HFF-Myc (cell line): ENCODE results near the gene MAP3K15.

Experiments used
- DNase-seq: peaks from one replicate; pipeline ENCODE4 v3.0.0-alpha.2; 2011; ENCODE audit warnings: low read depth; ENCODE audit errors: extremely low read depth
- H3K4me3 ChIP-seq: replicated peaks from 2 replicates; pipeline ENCODE4 v1.5.1; 2011; ENCODE audit warnings: low read depth, mild to moderate bottlenecking, control low read depth, low read length
- TF ChIP-seq, protein P1 (sequence below): IDR thresholded peaks from 2 replicates; pipeline ENCODE4 v1.5.1; 2012; ENCODE audit warnings: mild to moderate bottlenecking, low read depth, low read length, control low read depth; ENCODE audit errors: missing control alignments

Gene MAP3K15

DNA sequence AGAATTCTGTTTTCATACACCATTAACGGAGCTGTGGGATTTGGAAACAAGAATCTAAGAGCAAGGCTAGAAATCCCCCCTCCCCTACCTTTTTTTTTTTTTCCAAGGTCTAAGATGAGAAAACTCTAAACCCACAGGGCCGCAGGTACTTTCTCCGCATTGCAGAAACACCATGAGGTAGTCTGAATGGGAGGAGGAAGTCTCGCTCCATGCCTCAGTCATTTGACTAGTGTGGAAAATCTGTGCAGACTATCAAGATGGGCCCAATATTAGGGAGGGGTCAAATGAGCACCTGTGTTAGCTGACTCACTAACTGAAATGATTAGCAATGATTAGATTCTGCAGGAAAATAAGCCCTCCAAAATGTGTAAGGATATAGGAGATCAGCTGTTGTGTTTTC is 40.9 kb upstream of the MAP3K15 start:
- no peak overlapping the region for H3K4me3 ChIP-seq
- TF ChIP-seq, protein P1, sequence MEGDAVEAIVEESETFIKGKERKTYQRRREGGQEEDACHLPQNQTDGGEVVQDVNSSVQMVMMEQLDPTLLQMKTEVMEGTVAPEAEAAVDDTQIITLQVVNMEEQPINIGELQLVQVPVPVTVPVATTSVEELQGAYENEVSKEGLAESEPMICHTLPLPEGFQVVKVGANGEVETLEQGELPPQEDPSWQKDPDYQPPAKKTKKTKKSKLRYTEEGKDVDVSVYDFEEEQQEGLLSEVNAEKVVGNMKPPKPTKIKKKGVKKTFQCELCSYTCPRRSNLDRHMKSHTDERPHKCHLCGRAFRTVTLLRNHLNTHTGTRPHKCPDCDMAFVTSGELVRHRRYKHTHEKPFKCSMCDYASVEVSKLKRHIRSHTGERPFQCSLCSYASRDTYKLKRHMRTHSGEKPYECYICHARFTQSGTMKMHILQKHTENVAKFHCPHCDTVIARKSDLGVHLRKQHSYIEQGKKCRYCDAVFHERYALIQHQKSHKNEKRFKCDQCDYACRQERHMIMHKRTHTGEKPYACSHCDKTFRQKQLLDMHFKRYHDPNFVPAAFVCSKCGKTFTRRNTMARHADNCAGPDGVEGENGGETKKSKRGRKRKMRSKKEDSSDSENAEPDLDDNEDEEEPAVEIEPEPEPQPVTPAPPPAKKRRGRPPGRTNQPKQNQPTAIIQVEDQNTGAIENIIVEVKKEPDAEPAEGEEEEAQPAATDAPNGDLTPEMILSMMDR = no peak
- no peak for DNase-seq

DNA sequence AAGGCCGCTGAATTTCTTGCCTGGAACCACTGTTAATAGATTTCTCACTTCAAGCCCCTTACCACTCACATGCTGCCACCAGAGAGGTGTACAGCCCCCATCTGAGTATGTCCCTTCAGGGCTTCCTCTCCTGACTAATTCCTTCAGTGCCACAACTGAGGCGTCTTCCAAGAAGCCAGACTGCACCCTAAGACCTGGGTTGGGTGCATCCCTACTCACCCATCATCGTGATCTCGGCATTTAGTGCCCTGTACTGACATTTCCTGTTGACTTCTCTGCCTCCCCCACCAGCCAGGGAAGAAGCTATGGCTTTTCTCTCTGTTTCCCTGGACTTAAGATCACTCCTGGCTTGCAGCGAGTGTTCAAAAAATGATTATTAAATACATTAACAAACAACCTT is 40.4 kb upstream of the MAP3K15 start:
- TF ChIP-seq, protein P1 = no peak
- no peak overlapping the region for H3K4me3 ChIP-seq
- DNase-seq = no peak

DNA sequence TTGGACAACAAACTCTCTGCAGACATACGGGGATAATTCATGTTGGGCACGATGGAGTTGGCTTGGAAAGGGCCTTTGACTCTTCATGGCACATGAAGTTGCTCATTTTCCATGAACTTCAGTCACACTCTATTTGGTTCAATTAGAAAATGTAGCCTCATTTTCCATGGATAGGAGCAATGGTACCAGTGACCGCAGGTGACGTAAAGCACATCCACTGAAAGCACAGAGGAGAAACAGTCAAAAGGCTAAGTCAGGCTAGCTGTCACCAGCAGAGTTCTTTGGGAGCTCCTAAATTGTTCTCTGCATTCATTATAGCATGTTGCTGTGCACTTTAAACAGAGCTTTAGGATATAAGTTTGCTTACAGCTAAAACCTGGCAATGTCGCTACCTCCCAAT is 39.9 kb upstream of the MAP3K15 start:
- TF ChIP-seq, protein P1 = no peak
- H3K4me3 ChIP-seq = no peak overlapping the region
- DNase-seq = no peak

DNA sequence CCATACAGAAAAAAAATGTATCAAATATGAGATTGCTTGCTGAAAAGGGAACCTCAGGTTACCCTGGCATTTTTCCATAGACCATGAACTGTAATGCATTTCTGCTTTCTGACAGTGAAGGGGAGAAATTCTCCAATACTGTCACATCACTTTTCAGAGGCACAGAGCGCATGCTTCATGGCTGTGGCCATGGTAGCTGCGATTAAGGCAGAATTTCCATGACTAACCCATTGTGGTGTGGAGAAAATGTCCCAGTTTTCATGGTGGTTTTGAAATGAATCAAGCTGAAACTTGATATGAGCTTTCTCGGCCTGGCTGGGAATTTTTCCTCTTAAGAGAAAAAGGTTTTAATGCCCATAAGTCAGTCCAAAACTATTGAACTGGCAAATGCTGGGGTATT is 39.5 kb upstream of the MAP3K15 start:
- DNase-seq = no peak
- H3K4me3 ChIP-seq = no peak overlapping the region
- TF ChIP-seq, protein P1 = no peak

DNA sequence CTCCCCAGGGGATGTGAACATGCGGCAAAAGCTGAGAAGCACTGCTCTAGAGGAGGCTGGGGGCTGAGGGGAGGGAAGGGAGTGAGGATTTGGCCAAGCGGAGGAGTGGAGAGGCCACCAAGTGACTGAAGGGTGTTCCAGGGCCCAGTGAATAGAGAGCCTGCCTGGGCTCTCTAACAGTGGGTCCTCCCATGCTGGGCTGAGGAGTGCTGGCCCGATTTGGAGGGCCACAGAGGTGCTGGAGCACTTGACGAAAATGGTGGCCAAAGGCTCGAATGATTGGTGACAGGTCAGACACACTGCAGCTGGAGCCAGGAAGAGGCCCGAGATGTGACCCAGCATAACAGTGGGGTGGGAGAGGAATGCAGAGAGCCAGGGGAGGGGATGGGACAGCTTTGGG is 37.5 kb upstream of the MAP3K15 start:
- TF ChIP-seq, protein P1 = no peak
- H3K4me3 ChIP-seq = no peak overlapping the region
- DNase-seq = no peak

DNA sequence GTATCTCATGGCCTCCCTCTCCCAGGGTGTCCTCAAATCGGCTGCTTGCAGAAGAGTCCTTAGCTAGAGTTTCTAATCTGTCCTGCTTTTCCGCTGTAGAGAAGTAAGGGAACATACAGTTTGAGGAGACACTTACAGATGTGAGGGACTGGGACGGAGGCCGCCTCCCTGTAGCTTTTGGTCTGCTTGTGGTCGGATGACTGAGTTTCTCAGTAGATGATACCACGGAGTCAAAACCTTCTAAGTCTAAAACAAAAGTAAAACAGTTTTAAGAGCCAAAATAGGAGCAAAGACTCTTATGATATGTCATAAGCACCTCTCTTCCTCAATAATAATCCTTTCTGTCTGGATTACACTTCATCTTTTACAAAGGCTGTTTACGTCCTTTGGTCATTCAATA is 34.5 kb upstream of the MAP3K15 start:
- TF ChIP-seq, protein P1 = no peak
- DNase-seq = no peak
- H3K4me3 ChIP-seq = no peak overlapping the region

DNA sequence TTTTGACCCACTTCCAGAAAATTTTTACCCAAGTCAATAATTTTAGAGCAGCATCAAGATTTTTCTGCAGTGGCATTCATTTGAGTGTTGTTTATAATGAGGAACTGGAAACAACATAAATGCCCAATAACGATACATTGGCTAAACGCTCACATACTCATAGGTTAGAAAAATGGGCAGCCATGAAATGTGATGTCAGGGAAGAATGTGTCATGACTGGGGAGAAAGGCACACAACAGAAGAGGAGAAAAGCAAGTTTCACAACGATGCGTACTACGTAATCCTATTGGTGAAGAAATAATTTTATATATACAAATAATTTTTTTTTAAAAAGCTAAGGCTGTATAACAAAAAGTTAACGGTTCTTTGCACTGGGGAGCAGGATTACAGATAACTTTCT is 33.6 kb upstream of the MAP3K15 start:
- no peak for DNase-seq
- TF ChIP-seq, protein P1 = no peak
- no peak overlapping the region for H3K4me3 ChIP-seq
